GM18511 (cell line): Measurements from ENCODE around the gene CFAP91.
A peak's percentile ranks its signal among the peaks of the same experiment; 100 is the strongest.

Experiments
- ATAC-seq: cut with Tn5 transposase; IDR thresholded peaks from one replicate; pipeline ENCODE4 v1.9.1; 2021; ENCODE audit warnings: mild to moderate bottlenecking, moderate library complexity; ENCODE audit not compliant: unreplicated experiment

The CFAP91 gene

GRCh38 chr3:119702530-119703527 lies at the start of gene CFAP91:
Gene CFAP91, plus strand, starts transcription at chr3:119703022. Its CDS starts 77 bp downstream, at chr3:119703099.
- peak; percentile 80 for ATAC-seq

GRCh38 chr3:119653876-119654275 lies 48.9 kb upstream of the CFAP91 start:
- ATAC-seq = no peak

- peak; percentile 54 for ATAC-seq
Measured at GRCh38 chr3:119657887-119658702, 44.7 kb upstream of the CFAP91 start.

DNA sequence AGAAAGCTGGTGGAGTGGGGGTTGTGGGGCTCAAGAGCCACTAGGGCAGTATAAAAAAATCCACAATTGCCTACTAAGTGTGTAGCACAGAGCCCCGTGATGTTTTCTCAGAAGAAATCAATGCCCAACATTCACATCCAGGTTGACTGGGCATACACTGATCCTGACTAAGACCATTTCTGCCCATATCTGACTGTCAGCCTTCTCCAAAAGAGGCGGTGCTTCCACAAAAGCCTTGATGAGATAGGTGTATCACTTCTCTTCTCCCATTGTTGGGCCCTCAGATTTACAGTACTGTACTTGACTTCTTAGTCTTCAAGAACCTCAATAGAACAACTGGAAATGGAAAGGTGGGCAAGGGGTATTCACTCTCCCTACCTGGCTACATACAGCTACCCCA lies 43.8 kb upstream of the CFAP91 start:
- ATAC-seq = no peak

DNA sequence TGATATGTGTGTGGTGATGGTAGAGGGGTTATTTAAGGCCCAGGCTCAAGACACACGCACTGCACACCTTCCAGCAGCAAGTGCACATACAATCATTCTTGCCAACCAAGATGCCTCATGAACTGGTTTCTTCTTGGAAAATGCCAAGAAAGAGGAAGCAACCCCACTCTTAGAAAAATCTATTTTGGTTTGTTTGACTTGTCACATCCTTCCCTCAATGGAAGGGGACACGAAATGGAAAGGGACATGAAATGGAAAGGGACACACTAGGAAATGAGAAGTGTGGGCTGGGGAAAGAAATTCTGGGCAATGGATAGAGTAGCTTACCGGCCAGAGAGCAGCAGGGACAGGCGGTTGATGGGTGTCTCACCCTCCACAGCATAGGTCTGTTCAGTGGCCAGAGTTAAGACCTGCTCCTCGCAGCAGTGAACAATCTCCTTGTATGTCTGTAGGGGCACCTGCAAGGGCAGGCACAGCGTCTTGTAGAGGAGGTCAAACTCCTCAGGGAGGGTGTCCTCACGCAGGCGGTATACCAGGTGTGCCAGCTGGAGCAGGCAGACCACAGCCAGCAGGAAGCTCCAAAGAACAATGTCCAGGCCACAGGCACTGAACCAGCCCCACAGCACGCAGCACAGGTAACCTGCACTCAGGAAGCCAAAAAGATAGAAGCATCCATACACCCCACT lies 43.1 kb upstream of the CFAP91 start:
- no peak for ATAC-seq

GRCh38 chr3:119660474-119661440 lies 42.1 kb upstream of the CFAP91 start, which contains the start of gene POPDC2:
Gene POPDC2, minus strand, starts transcription at chr3:119660589. Its CDS starts 166 bp downstream, at chr3:119660423.
- no peak for ATAC-seq

DNA sequence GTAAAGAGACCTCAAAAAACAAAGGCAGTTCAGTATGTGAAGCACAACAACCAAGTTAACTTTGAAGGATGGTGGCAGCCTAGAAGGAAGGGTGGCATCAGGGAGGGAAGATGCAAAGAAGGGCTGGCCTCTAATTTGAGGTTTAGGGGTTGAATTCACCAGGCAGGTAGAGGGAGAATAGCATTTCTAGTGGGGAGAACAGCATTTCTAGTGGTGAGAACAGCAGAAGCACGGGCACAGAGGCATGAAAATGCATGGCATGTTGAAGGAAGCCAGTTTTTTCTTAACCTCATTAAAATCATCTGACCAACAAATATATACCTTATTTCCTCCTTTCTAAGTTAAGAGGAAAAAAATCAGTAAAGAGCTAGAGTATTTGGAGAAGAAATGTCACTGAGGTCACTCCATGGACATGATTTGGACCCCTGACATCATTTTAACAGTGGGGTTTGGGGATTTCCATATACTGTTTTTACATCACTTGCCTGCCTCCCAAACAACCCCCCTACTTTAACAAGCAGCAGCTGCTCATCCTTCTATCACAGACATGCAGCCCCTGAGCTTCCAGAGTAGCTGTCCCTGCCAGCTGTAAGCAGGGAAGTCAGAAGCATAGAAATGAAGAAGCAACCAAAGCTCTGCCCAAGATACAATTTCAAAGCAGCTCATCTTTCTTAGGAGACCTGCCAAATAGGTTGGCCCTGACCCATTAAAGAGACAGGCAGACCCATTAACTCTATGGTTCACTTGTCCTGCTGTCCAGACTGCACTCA lies 40.0 kb upstream of the CFAP91 start:
- no peak for ATAC-seq

DNA sequence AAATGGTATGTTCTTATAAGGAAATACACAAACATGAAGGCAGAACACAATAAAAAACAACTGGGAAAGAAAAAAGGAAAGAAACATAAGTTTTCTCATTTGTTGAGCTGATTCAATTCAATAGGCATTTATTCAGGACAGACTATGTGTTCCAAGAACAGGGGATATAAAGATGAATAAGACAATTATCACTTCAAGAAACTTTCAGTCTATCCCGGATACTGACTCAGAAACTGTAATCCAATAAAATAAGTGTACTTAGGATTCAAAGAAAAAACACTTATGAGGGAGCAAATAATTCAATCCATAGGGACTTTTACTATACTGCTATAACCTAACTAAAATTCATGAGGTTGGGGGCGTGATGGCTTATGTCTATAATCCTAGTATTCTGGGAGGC lies 38.9 kb upstream of the CFAP91 start:
- ATAC-seq = no peak

GRCh38 chr3:119664370-119664769 lies 38.5 kb upstream of the CFAP91 start:
- no peak for ATAC-seq

- no peak for ATAC-seq
Measured at GRCh38 chr3:119664850-119665379, 37.9 kb upstream of the CFAP91 start.

GRCh38 chr3:119665954-119666559 lies 36.8 kb upstream of the CFAP91 start:
- no peak for ATAC-seq

GRCh38 chr3:119669906-119670570 lies 32.8 kb upstream of the CFAP91 start:
- no peak for ATAC-seq

DNA sequence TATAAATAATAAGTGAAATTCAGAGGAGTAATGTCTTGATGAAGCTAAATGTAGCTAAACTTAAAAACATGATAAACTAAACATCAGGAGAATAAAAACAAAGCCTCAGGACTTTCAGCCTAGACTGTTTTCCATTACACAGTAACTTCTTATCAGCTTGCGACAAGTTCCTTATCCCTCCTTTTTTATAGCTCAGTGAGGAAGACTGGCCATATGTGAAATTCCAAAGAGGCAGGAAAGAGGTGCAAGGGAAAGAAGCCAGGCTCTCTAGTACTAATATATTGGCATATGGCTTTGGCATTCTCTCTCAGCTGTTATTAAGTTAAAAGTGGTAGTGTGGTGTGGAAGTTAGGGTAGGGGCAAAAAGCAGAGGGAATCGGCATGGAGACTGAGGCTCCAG lies 30.0 kb upstream of the CFAP91 start:
- ATAC-seq = no peak

GRCh38 chr3:119673875-119674274 lies 28.9 kb upstream of the CFAP91 start:
- ATAC-seq = no peak

DNA sequence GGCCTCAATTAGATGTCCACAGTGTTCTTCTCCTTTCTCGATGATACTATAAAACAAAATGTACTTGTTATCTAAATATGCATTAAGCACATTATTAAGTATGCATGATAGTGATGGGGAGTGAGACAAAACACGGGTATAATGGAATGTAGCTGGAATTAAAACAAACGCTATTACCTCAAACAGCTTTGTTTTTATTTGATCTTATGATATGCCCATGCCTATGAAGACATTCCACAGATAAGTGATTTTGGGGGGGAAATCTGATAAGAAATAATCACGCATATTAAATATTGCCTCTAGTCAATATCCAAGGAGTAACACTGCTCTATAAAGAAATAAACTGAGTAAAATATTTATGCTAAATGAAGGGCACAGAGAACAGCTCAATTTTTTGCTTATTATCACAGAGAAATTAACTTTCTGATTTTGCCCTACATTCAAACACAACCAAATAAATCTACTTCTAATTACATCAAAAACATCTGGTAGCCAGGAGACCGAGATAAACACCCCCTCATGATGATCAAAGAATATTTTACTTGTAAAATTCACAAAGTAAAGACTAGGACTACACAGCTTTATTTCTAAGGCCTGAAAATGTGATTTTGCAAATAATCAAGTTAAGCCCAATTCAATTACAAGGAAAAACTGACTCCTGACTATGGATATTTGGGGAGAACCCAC lies 27.5 kb upstream of the CFAP91 start:
- ATAC-seq = no peak

GRCh38 chr3:119676020-119676419 lies 26.8 kb upstream of the CFAP91 start:
- no peak for ATAC-seq
